Gastrocnemius medialis (tissue), 4 donors: Measurements from ENCODE around the gene PPT1. TPM values are rescaled to one million over a fixed set of nuclear protein-coding genes. Genes with fewer than 3 reads are reported as not detected.

Experiments used
- ATAC-seq, 2 donors: fragments of 150-250 bp; one replicate each; pipeline ENCODE4 v1.9.1; 2016
- DNase-seq, 2 donors: peaks; one replicate each; pipeline ENCODE4 v3.0.0-alpha.2; 2019
- H3K27ac ChIP-seq, 4 donors: fragments of 200-600 bp; sonication (generic); 1 replicate in 1 of 4; 2 replicates in 3 of 4; pipeline ENCODE4 v1.5.1; 2016 to 2018; ENCODE audit warnings: mild to moderate bottlenecking in 2 of 4, moderate library complexity in 1 of 4
- H3K27me3 ChIP-seq, 3 donors: fragments of 200-600 bp; sonication (generic) in 2 of 3; 1 replicate in 1 of 3; 2 replicates in 2 of 3; pipeline versions ENCODE4 v1.5.1 to v1.6.0; 2016 to 2019; ENCODE audit warnings: mild to moderate bottlenecking in 1 of 3, moderate library complexity in 1 of 3
- H3K36me3 ChIP-seq, 2 donors: fragments of 200-600 bp; sonication (generic) in 1 of 2; one replicate each; pipeline ENCODE4 v1.5.1; 2017 to 2018
- H3K4me1 ChIP-seq, 2 donors: fragments of 200-600 bp; sonication (generic) in 1 of 2; one replicate each; pipeline ENCODE4 v1.5.1; 2016 to 2017; ENCODE audit warnings: mild to moderate bottlenecking in 2 of 2
- H3K4me3 ChIP-seq, 4 donors: fragments of 200-600 bp; sonication (generic) in 3 of 4; 1 replicate in 1 of 4; 2 replicates in 3 of 4; pipeline ENCODE4 v1.5.1; 2016 to 2019; ENCODE audit warnings: mild to moderate bottlenecking in 2 of 4
- H3K9me3 ChIP-seq, 3 donors: fragments of 200-600 bp; sonication (generic) in 2 of 3; 1 replicate in 1 of 3; 2 replicates in 2 of 3; pipeline ENCODE4 v1.5.1; 2016 to 2019
- POLR2A ChIP-seq, 2 donors: fragments of 450-650 bp; IDR thresholded peaks; one replicate each; pipeline ENCODE4 v1.6.1; 2017; ENCODE audit warnings: antibody characterized with exemption in 2 of 2, mild to moderate bottlenecking in 2 of 2, moderate library complexity in 2 of 2
- in situ Hi-C, 4 donors: fragments of 200-750 bp; cut with MboI; loops; one replicate each; pipeline versions ENCODE4 v1.15.0 to v1.8.0; 2017; ENCODE audit warnings: low sequenced_read_pairs in 4 of 4
- intact Hi-C: fragments of 100-400 bp; cut with DNase I; formaldehyde crosslinking; loops from one replicate; pipeline ENCODE4 v1.15.1; 2023; ENCODE audit warnings: low total_unique reads
- total RNA-seq, 4 donors: library from RNA; depleted of rRNA; stranded (reverse); fragments of >200 nt; gene quantifications; one replicate each; pipeline versions ENCODE4 v1.1.0 to v1.2.3, GENCODE V29; 2016
- TF ChIP-seq, protein P1 (sequence below), 5 experiments: fragments of 450-650 bp in 3 of 5; fragments of 200-600 bp in 2 of 5; sonication (generic) in 2 of 5; IDR thresholded peaks in 4 of 5; conservative IDR thresholded peaks in 1 of 5; 1 replicate in 4 of 5; 2 replicates in 1 of 5; pipeline ENCODE4 v1.5.1; 2016 to 2019; ENCODE audit warnings: antibody characterized with exemption in 5 of 5, mild to moderate bottlenecking in 3 of 5, moderate library complexity in 3 of 5

PPT1 gene
- total RNA-seq, 4 donors from 2014 or later: 8.5 to 23.2 (median 13.4) TPM

DNA sequence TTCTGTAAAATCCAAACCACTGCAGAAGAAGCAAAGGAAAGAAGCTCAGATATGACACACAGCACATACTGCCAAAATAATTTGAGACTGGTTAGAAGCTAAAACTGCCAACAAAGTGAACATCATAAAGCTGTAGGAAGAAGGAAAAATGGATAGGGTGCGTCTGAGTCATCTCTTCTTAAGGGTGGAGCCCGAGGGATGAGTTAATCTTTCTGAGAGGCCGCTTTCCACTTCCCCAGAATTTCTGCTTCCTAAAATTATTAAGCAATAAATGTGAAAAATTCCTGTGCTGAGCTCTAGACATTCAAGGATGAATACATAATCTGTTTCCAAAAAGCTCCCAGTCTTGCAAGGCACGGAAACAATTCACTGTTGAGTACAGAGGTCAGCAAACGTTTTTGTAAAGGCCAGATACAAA is 20.1 kb downstream of the PPT1 start:
- ATAC-seq: peak in 1 of 2 donors; percentile 47
- no peaks in the 10 kb centered on the region for H3K27me3 ChIP-seq
- TF ChIP-seq, protein P1, sequence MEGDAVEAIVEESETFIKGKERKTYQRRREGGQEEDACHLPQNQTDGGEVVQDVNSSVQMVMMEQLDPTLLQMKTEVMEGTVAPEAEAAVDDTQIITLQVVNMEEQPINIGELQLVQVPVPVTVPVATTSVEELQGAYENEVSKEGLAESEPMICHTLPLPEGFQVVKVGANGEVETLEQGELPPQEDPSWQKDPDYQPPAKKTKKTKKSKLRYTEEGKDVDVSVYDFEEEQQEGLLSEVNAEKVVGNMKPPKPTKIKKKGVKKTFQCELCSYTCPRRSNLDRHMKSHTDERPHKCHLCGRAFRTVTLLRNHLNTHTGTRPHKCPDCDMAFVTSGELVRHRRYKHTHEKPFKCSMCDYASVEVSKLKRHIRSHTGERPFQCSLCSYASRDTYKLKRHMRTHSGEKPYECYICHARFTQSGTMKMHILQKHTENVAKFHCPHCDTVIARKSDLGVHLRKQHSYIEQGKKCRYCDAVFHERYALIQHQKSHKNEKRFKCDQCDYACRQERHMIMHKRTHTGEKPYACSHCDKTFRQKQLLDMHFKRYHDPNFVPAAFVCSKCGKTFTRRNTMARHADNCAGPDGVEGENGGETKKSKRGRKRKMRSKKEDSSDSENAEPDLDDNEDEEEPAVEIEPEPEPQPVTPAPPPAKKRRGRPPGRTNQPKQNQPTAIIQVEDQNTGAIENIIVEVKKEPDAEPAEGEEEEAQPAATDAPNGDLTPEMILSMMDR (IDR thresholded peaks at IDR 0.05 in 4 of 5, conservative IDR thresholded peaks at IDR 0.05 in 1 of 5): no peak
- TF ChIP-seq POLR2A (IDR thresholded peaks at IDR 0.05): no peak
- DNase-seq: no peak
- intact Hi-C loops: no loop called here
- no peak overlapping the region for H3K4me3 ChIP-seq
- no peaks in the 10 kb centered on the region for H3K4me1 ChIP-seq
- no peak overlapping the region for H3K27ac ChIP-seq
- H3K36me3 ChIP-seq: peaks cover 3 to 34% of the 10 kb centered on the region in 2 donors
- no peaks in the 10 kb centered on the region for H3K9me3 ChIP-seq
- in situ Hi-C loops: no loop called here

DNA sequence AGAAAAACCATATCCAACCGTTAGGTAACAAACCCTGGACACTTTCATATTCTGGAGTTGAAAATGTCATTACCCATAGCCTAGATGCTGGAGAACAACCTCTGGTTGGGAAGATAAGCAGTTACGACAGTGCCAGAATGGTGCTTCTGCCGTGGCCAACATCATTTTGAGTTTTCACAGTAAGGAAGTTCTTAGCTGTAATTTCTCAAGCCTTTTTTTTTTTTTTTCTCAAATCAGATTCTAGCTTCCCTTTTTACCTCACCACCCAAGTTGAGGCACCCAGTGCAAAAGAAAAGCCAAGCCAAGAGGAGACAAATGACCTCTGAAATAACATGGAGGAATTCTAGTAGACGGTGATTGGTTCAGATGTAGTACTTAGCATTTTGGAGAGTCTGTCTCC is 21.8 kb downstream of the PPT1 start:
- in situ Hi-C loops (no loop called here), intact Hi-C loops (no loop called here)
- ATAC-seq (no peak), DNase-seq (no peak)
- Histone ChIP-seq H3K36me3 (peaks cover 6 to 49% of the 10 kb centered on the region in 2 donors), H3K9me3 (no peaks in the 10 kb centered on the region), H3K27me3 (no peaks in the 10 kb centered on the region), H3K27ac (no peak overlapping the region), H3K4me3 (no peak overlapping the region), H3K4me1 (no peaks in the 10 kb centered on the region)
- no peak for TF ChIP-seq POLR2A (IDR thresholded peaks at IDR 0.05)
- TF ChIP-seq, protein P1 (IDR thresholded peaks at IDR 0.05 in 4 of 5, conservative IDR thresholded peaks at IDR 0.05 in 1 of 5): no peak

DNA sequence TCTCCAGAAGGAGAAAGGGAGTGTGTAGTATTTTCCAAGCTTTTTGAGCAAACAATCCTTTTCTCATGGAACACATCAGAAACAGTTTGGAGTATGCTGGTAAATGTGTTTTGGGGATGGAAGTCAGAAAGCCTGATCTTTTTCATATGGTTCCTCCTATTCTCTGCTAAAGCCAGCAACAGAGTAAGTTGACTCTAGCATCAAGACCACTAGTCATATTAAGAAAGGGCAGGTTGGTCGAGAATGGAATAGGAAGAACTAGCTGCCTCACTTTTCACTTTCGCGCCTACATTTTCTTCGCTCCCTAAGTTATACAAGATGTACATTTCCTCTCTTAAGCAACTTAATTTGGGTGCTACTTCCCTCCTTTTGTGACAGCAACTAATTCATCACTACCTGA is 24.0 kb downstream of the PPT1 start:
- DNase-seq (no peak), ATAC-seq (no peak)
- H3K4me1 ChIP-seq: no peaks in the 10 kb centered on the region
- no peaks in the 10 kb centered on the region for H3K27me3 ChIP-seq
- peaks cover 6 to 68% of the 10 kb centered on the region in 2 donors for H3K36me3 ChIP-seq
- TF ChIP-seq, protein P1 (IDR thresholded peaks at IDR 0.05 in 4 of 5, conservative IDR thresholded peaks at IDR 0.05 in 1 of 5): no peak
- no peak for TF ChIP-seq POLR2A (IDR thresholded peaks at IDR 0.05)
- in situ Hi-C loops (no loop called here), intact Hi-C loops (no loop called here)
- H3K27ac ChIP-seq: no peak overlapping the region
- no peaks in the 10 kb centered on the region for H3K9me3 ChIP-seq
- H3K4me3 ChIP-seq: no peak overlapping the region

DNA sequence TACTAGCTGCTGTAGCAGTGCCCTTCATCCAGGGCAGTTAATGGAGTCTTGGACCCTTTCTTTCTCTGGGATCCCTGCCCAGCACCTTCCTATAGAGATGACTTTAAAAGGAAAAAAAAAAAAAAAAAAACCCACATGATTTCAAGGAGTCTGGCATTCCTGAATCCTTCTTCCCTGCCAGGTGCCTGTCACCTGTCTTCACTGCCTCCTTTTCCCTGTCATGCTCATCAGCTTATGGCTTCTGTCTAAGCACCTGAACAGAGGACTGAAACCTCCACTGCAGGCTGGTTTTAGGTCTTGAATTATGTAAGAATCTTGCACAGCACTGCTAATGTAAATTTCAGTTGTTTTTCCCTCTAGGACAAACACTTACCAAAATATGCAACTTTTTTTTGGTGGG is 24.9 kb downstream of the PPT1 start:
- H3K9me3 ChIP-seq: no peaks in the 10 kb centered on the region
- no peaks in the 10 kb centered on the region for H3K4me1 ChIP-seq
- intact Hi-C loops: no loop called here
- no peaks in the 10 kb centered on the region for H3K27me3 ChIP-seq
- in situ Hi-C loops: no loop called here
- H3K27ac ChIP-seq: no peak overlapping the region
- ATAC-seq (no peak), DNase-seq (no peak)
- TF ChIP-seq POLR2A (IDR thresholded peaks at IDR 0.05): no peak
- TF ChIP-seq, protein P1 (IDR thresholded peaks at IDR 0.05 in 4 of 5, conservative IDR thresholded peaks at IDR 0.05 in 1 of 5): no peak
- no peak overlapping the region for H3K4me3 ChIP-seq
- H3K36me3 ChIP-seq: peaks cover 6 to 70% of the 10 kb centered on the region in 2 donors

DNA sequence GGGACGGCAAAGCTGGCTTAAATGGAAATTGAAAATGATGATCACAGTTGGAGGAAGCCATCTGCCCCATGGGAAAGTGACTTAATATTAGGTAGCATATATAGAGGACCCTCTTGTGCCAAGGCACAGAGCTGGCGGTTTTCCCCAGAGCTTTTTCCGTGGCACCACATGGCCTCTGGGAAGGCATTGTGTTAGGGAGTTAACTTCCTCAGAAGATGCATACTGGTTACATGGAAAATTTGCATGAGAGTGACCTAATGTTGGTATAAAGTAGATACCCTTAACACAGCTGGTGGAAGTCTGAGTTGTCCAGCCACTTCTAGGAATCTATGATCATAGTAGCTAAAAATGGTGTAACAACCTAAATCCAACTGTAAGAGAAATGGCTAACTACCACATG is 29.2 kb downstream of the PPT1 start:
- no peaks in the 10 kb centered on the region for H3K4me1 ChIP-seq
- in situ Hi-C loops: no loop called here
- H3K27ac ChIP-seq: no peak overlapping the region

More for the DNA sequence above, 29.2 kb downstream of the PPT1 start:
- Histone ChIP-seq H3K9me3 (no peaks in the 10 kb centered on the region), H3K4me3 (no peak overlapping the region), H3K36me3 (peaks cover 9 to 99% of the 10 kb centered on the region in 2 donors), H3K27me3 (no peaks in the 10 kb centered on the region)
- DNase-seq (no peak), ATAC-seq (no peak)
- intact Hi-C loops: no loop called here
- TF ChIP-seq, protein P1 (IDR thresholded peaks at IDR 0.05 in 4 of 5, conservative IDR thresholded peaks at IDR 0.05 in 1 of 5): no peak
- TF ChIP-seq POLR2A (IDR thresholded peaks at IDR 0.05): no peak
